Measurements from ENCODE around the gene SNX9. TPM values are rescaled to one million over a fixed set of nuclear protein-coding genes. Genes with fewer than 3 reads are reported as not detected.

SNX9 gene
- total RNA-seq, 1 experiment from 2014 or later, result 31.3 TPM

GRCh38 chr6:157893238-157893637 lies 70.2 kb downstream of the SNX9 start:
- Histone ChIP-seq H3K4ac (ENCODE audit: low read depth, low read length) (no peak overlapping the region), H3K23me2 (ENCODE audit: insufficient read length, low read depth, low read length, poor library complexity, severe bottlenecking) (no peaks in the 10 kb centered on the region), H4K5ac (ENCODE audit: insufficient read length, low read depth, low read length) (no peak overlapping the region), H4K20me1 (ENCODE audit: control insufficient read depth, insufficient read depth, insufficient read length) (no peaks in the 10 kb centered on the region), H3K4me1 (ENCODE audit: insufficient read depth, low read length) (no peaks in the 10 kb centered on the region), H2AK5ac (ENCODE audit: insufficient read length, low read length) (no peak overlapping the region), H3K9ac (ENCODE audit: extremely low read depth, insufficient read length, low read length) (no peak overlapping the region), H4K8ac (replicated peaks; ENCODE audit: insufficient read length, low read depth, low read length) (no peak overlapping the region), H3K9me3 (ENCODE audit: control insufficient read depth, low read depth, low read length) (no peaks in the 10 kb centered on the region), H2AFZ (ENCODE audit: low read length) (no peak overlapping the region), H3K4me2 (ENCODE audit: insufficient read depth, insufficient read length, low read length) (no peak overlapping the region), H3K23ac (ENCODE audit: insufficient read length, low read depth, low read length) (no peak overlapping the region), H3K27ac (ENCODE audit: insufficient read length, low read depth, low read length) (no peak overlapping the region), H3T11ph (ENCODE audit: low read length) (no peak overlapping the region), H3K27me3 (ENCODE audit: insufficient read depth, low read length) (no peaks in the 10 kb centered on the region), H2BK12ac (ENCODE audit: insufficient read length, low read depth, low read length) (no peak overlapping the region), H2BK20ac (ENCODE audit: low read depth, low read length, poor library complexity, severe bottlenecking) (no peak overlapping the region), H2BK120ac (ENCODE audit: low read depth, low read length, poor library complexity, severe bottlenecking) (no peak overlapping the region), H3K18ac (ENCODE audit: insufficient read length, low read depth, low read length) (no peak overlapping the region), H3K79me2 (ENCODE audit: insufficient read depth, low read length) (no peaks in the 10 kb centered on the region), H3K56ac (ENCODE audit: insufficient read length, low read depth, low read length) (no peak overlapping the region), H2BK15ac (ENCODE audit: low read depth, low read length) (no peak overlapping the region), H2BK5ac (ENCODE audit: insufficient read length, low read length) (no peak overlapping the region), H3K14ac (ENCODE audit: insufficient read depth, low read length) (no peak overlapping the region), H4K91ac (ENCODE audit: insufficient read length, low read depth, low read length) (no peak overlapping the region), H3K79me1 (ENCODE audit: insufficient read depth, low read depth, low read length, poor library complexity, severe bottlenecking) (no peaks in the 10 kb centered on the region)
- Mint-ChIP-seq H3K27ac (no peak overlapping the region), H3K4me3 (no peak overlapping the region), H3K27me3 (ENCODE audit: low read depth) (no peaks in the 10 kb centered on the region), H3K4me1 (peaks cover 12 to 18% of the 10 kb centered on the region in 2 experiments), H3K9me3 (no peaks in the 10 kb centered on the region), H3K36me3 (ENCODE audit: insufficient read depth in 1 of 3, low read depth in 3 of 3) (peaks cover 12 to 32% (median 18%) of the 10 kb centered on the region in 3 experiments)
- TF ChIP-seq CTCF (conservative IDR thresholded peaks at IDR 0.05), result no peak
- DNase-seq, result no peak
- no CpG with 5 or more reads among the region's 4 CpGs for WGBS (ENCODE audit: extremely low coverage, insufficient read length, low lambda C conversion rate)

All from H9 (cell line).